ENCODE measurements around the gene ZDHHC18.

ZDHHC18 gene

DNA sequence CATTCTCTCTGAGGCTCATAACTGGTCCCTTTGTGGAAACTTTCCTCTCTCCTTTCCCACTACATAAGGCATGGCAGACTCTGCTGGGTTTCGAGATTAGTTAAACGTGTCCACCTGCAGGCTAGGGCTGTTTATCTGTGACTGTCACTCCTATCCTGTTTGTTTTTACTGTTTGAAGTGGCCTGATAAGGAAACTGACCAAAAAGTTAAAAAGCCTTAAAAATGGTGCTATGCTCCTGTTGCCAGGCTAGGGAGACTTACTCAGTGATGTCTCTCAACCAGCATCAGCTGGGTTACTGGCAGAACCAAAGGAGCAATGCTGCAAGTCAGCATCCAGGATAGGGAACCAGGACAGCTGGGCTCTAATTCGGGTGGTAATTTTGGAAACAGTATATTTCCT lies 34.9 kb upstream of the ZDHHC18 start:
- H3K27me3 ChIP-seq (replicated peaks; ENCODE audit: insufficient read depth, low read length): no peaks in the 10 kb centered on the region
- H3K4me2 ChIP-seq (ENCODE audit: low read depth, low read length): no peak overlapping the region
- peaks cover 22% of the 10 kb centered on the region for H3F3A ChIP-seq (ENCODE audit: insufficient read depth, low read length)
- no peaks in the 10 kb centered on the region for H3K9me3 ChIP-seq (replicated peaks; ENCODE audit: insufficient read depth, low read length)
- H3K4me1 ChIP-seq (ENCODE audit: low read length): peaks cover 7% of the 10 kb centered on the region
- H3K79me2 ChIP-seq (ENCODE audit: low read length): peaks cover 8% of the 10 kb centered on the region
- no peaks in the 10 kb centered on the region for H3K9me2 ChIP-seq (replicated peaks; ENCODE audit: insufficient read depth, low read length)
- TF ChIP-seq EZH2phosphoT487 (IDR thresholded peaks at IDR 0.05; ENCODE audit: low read length) (no peak), EZH2 (optimal IDR thresholded peaks at IDR 0.05; ENCODE audit: low read depth, low read length) (no peak), CTCF (IDR thresholded peaks at IDR 0.05; ENCODE audit: low read length) (no peak)
- H3K4me3 ChIP-seq (ENCODE audit: low read length): no peak overlapping the region
- H3K9ac ChIP-seq (ENCODE audit: low read length): no peak overlapping the region
- no peaks in the 10 kb centered on the region for H3K36me3 ChIP-seq (replicated peaks; ENCODE audit: insufficient read depth, low read length)
- DNase-seq: no peak
- no peaks in the 10 kb centered on the region for H4K20me1 ChIP-seq (ENCODE audit: insufficient read depth, low read length)
- H2AFZ ChIP-seq (ENCODE audit: low read length): no peak overlapping the region
- no peak overlapping the region for H3K27ac ChIP-seq (ENCODE audit: low read length)

DNA sequence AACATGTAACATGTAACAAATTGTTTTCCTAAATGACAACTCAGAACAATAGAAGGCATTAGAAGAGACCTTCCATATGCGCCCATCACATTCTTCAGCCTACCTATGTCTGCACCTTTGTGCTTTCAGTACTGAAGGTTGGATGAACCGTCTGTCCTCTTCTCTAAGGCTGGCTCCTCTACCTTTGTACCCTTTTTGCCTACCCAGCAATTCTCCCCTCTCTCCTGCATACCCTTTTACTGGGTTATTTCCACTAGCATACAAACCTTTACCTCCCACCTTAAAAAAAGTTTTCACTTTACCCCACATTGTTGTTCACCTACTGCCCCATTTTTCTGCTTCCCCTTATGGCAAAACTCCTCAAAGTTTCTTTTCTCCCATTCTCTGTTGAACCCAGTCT lies 33.6 kb upstream of the ZDHHC18 start:
- Histone ChIP-seq H3K4me2 (ENCODE audit: low read depth, low read length) (no peak overlapping the region), H3K9me2 (replicated peaks; ENCODE audit: insufficient read depth, low read length) (no peaks in the 10 kb centered on the region), H3K9me3 (replicated peaks; ENCODE audit: insufficient read depth, low read length) (no peaks in the 10 kb centered on the region), H3K27me3 (replicated peaks; ENCODE audit: insufficient read depth, low read length) (no peaks in the 10 kb centered on the region), H3K4me1 (ENCODE audit: low read length) (0 out of 2 replicates have a peak, but pooled peaks cover 3% of the 10 kb centered on the region), H2AFZ (ENCODE audit: low read length) (no peak overlapping the region), H3F3A (ENCODE audit: insufficient read depth, low read length) (peaks cover 11% of the 10 kb centered on the region; the same call in 1 of the 2 replicates), H4K20me1 (ENCODE audit: insufficient read depth, low read length) (no peaks in the 10 kb centered on the region), H3K4me3 (ENCODE audit: low read length) (no peak overlapping the region), H3K9ac (ENCODE audit: low read length) (no peak overlapping the region), H3K27ac (ENCODE audit: low read length) (no peak overlapping the region), H3K36me3 (replicated peaks; ENCODE audit: insufficient read depth, low read length) (no peaks in the 10 kb centered on the region), H3K79me2 (ENCODE audit: low read length) (peaks cover 8% of the 10 kb centered on the region)
- TF ChIP-seq EZH2phosphoT487 (IDR thresholded peaks at IDR 0.05; ENCODE audit: low read length) (no peak), EZH2 (optimal IDR thresholded peaks at IDR 0.05; ENCODE audit: low read depth, low read length) (no peak), CTCF (IDR thresholded peaks at IDR 0.05; ENCODE audit: low read length) (no peak)
- no peak for DNase-seq

GRCh38 chr1:26794391-26794790 lies 32.1 kb upstream of the ZDHHC18 start:
- Histone ChIP-seq H3K79me2 (ENCODE audit: low read length) (no peaks in the 10 kb centered on the region), H2AFZ (ENCODE audit: low read length) (no peak overlapping the region), H3K4me3 (ENCODE audit: low read length) (no peak overlapping the region), H3F3A (ENCODE audit: insufficient read depth, low read length) (peaks cover 5% of the 10 kb centered on the region; the same call in 1 of the 2 replicates), H3K36me3 (replicated peaks; ENCODE audit: insufficient read depth, low read length) (no peaks in the 10 kb centered on the region), H3K27me3 (replicated peaks; ENCODE audit: insufficient read depth, low read length) (no peaks in the 10 kb centered on the region), H3K27ac (ENCODE audit: low read length) (no peak overlapping the region), H3K9ac (ENCODE audit: low read length) (no peak overlapping the region), H3K9me3 (replicated peaks; ENCODE audit: insufficient read depth, low read length) (no peaks in the 10 kb centered on the region), H4K20me1 (ENCODE audit: insufficient read depth, low read length) (no peaks in the 10 kb centered on the region), H3K4me2 (ENCODE audit: low read depth, low read length) (no peak overlapping the region), H3K4me1 (ENCODE audit: low read length) (0 out of 2 replicates have a peak, but pooled peaks cover 2% of the 10 kb centered on the region), H3K9me2 (replicated peaks; ENCODE audit: insufficient read depth, low read length) (no peaks in the 10 kb centered on the region)
- no peak for TF ChIP-seq EZH2 (optimal IDR thresholded peaks at IDR 0.05; ENCODE audit: low read depth, low read length)
- no peak for TF ChIP-seq CTCF (IDR thresholded peaks at IDR 0.05; ENCODE audit: low read length)
- TF ChIP-seq EZH2phosphoT487 (IDR thresholded peaks at IDR 0.05; ENCODE audit: low read length): no peak
- no peak for DNase-seq
